ENCODE measurements around the gene VPS26B.
A peak's percentile ranks its signal among the peaks of the same experiment; 100 is the strongest.
"Not testable (repeated sequence)": the region's sequence is repeated elsewhere in the genome, so short reads cannot be mapped to it uniquely, and the experiment has no call there.

VPS26B gene

DNA sequence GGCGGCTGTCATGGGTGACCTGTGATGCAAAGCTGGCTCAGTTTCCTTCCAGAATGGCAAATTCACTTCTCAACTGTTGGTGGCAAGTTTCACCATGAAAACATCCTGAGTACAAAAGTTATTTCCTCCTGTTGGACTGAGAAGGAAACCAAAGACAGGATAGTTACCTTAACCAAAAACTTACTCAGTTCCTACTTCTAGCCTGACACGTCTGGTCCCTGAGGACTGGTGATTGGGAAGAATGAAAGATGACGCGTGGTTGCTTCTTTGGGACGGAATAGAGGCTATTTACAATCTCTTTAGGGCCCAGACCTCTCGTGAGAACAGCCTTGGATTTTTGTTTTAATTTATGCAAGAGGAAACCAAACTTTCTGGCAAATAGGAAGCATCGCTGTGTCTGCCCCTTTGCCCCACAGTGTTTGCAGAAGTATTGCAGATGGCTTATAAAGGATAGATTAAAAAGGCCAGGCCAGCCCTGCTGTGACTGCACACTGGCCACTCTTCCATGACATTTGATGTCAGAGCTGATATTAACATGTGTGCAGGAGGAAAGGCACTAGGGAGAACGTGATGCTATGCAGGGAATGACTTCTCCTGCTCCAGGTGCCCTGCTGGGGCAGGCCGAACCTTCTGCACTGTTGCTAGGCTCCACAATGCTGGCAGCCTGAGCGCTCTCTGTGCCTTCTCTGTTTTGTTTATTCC, 7.6 kb downstream of the VPS26B start:
- DNase-seq, result no peak

DNA sequence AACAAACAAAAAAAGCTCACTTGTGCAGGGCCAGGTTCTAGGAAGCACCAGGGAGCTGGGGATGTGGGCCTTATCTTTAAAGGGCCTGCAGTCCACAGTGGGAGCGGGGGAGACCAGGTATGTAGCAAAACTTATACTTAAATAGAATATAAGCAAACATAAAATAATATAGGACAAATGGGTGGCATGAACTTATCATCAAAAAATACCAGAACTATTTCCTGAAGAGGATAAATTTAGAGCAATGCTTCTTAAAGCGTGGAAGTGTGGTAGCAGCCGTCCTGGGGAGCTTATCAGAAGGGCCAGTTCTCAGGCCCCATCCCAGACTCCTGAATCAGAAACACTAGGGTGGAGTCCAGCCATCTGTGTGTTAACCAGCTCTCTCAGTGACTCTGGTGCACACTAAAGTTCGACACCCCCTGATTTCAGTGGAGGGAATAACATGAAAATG, 9.3 kb downstream of the VPS26B start:
- no peak for DNase-seq

DNA sequence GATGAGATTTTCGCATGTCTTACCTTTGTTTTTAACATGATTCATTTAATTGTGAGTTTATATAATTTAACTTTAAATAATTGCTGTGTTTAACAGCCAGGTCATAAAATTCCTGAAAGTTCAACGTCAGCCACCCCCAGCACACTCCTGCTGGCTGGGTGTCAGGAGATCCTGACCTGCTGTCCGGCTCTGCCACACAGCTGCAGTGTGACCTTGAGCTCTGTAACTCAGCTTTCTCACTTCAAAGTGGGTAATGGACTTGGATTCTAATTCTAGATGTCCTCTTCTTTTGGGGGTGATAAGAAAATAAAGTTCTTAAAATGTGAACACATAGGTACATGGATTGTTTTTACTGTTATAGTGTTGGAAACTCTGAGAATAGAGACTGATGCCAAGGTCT, 10.9 kb downstream of the VPS26B start:
- no peak for DNase-seq

DNA sequence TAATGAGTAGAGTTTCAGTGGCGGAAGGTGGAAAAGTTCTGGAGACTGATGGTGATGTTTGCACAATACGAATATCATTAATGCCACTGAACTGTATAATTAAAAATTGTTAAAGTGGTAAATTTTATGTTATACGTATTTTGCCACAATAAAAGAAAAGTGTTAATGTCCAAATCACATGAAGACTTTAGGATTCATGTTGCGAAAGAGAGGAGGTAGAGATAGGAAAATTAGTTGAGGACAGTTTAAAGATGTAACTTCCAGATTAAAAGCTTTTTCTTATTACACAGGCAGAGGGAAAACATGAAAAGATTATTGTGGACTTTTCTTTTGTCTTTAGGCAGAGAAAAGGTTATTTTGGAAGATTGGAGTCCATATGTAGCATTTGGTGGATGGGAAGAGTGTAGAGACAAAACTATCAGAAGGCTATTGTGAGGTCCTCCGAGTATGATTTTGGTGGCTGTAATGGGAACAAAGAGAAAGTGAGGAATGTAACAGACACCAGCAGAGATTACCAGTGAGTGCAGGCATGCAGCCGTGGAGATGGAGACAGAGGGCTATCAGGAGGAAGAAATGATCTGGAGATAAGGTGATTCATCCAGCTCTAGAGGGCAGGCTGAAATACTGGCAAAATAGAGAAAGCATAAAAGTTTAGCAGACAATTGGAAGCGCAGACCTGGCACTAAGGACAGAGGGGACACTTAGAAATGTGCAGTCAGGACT, 12.5 kb downstream of the VPS26B start:
- DNase-seq, result no peak

DNA sequence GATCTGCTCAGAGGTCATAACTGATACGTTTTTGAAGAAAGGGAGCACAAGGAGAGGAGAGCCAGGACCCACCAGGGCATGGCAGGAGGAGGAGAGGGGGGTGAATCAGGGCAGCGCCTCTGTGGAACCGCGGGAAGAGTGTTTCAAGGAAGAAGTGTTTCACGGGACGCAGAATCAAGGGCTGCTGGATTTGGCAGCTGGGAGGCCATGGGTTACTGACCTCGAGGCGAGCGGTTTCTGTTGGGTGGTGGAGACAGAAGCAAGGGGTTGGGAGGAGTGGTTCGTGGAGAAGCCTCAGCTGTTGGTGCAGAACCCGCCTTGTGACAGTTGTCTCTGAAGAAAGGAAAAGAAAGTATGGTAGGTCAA, 13.1 kb downstream of the VPS26B start:
- no peak for DNase-seq

DNA sequence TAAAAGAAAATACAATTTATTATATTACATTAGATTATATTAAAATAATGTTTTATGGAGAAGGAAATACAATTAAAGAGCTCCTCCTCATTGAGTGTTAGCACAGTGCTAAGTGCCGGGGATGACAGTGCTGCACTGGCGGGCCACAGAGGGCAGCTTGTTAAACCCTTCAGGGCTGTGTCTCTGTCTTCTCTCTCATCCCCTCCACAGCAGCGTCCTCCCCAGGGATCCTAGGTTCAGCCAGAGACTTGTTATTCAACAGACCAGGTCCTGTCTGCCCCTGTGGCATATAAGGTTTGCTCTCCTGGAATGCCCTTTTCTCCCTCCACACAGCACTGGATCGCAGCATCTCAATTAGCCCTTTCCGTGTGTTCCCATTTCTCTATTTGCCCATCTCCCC, 14.5 kb downstream of the VPS26B start:
- no peak for DNase-seq

DNA sequence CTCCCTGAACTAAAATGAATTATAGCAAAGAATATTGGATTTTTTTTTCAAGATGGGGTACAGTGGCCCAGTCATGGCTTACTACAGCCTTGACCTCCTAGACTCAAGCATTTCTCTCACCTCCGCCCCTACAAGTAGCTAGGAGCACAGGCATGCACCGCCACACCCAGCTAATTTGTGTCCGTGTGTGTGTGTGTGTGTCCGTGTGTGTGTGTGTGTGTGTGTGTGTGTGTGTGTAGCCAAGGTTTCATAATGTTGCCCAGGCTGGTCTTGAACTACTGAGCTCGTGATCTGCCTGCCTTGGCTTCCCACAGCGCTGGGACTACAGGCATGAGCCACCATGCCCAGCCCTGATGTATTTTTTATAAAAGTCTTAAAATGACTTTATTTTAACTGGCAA, 16.1 kb downstream of the VPS26B start:
- no peak for DNase-seq

DNA sequence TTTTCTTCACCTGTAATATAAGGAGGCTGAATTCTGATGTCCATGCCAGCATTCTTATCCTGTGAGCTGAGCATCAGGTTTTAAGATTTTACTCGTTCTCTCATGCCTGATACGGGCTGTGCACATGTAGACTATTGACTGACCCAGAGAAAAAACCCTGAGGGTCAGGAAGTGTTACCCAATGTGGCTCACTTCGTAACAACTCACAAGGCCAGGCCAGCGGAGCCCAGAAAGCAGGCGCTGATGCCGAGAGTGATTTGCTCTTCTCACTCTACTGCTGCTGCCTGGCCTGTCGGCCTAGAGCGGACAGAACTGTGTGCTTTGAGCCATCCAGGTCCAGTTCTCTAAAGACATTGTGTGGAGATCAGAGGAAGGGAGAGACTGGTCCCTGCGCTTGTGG, 17.9 kb downstream of the VPS26B start:
- DNase-seq, result no peak

DNA sequence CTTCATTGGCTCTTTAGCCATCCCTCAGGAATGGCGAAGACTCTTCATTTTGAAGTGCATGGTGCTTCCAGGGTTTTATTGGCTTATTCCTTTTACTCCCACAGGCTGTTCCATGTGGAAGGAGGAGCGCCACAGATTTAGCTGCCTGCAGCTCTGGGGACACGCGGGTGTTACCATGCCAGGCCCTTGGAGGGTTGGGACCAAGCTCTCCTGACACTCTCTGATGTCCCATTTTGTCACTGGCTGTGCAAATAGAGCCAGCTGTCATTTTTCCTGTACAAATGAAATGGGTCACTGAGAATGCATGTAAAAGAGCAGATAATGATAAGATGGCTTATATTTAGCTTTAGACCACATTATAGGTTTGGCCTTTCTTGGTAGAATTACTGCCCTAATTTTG, 19.4 kb downstream of the VPS26B start:
- DNase-seq, result no peak

DNA sequence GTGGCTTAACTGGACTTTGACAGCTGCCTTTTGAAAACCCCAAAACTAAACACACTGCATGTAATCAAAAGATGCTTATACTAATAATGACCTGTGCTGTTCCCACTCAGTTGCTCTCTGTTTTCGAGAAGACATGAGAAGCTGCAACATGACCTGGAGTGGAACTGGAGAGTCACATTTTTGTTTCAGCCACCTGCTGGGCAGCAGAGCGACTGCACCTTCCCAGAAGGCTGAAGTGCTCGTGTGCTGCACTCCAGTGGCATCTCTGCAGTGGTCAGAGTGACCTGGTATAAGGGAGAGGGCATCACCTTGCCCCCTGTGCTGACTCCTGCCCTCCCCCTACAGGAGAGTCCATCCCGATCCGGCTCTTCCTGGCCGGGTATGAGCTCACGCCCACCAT, 20.1 kb downstream of the VPS26B start:
- DNase-seq, result no peak

DNA sequence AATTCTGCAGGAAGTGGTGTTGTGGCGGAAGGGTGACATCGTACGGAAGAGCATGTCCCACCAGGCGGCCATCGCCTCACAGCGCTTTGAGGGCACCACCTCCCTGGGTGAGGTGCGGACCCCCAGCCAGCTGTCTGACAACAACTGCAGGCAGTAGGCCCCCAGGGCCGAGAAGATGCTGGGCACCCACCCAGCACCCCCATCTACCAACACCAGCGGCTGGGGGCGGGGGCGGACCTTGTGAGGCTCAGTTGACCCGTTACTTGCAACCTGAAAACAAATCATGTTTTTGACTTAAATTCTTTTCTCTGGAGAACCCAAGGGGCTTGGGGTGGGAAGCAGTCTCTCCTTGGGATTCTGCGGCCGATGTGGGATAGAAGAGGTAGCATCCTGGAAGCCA, 21.0 kb downstream of the VPS26B start:
- no peak for DNase-seq

DNA sequence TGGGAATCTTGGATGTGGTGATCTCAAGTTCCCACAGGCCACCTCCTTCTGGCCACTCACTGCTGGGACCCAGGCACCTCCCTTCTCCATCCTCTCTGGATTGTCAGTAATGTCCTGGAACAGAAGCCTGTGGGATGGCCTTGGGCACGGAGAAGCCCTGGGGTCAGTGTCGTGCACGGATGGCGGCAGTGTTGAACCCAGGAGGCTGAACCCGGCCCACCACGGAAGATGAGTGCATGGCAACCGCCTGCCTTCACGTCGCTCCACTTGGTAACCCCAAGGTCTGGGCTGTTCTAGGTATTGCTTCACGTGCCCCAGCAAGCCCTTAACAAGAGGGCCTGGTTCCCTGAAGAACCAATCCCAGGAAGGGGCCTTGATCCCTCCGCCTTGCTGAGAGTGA, 21.6 kb downstream of the VPS26B start:
- DNase-seq, result no peak

DNA sequence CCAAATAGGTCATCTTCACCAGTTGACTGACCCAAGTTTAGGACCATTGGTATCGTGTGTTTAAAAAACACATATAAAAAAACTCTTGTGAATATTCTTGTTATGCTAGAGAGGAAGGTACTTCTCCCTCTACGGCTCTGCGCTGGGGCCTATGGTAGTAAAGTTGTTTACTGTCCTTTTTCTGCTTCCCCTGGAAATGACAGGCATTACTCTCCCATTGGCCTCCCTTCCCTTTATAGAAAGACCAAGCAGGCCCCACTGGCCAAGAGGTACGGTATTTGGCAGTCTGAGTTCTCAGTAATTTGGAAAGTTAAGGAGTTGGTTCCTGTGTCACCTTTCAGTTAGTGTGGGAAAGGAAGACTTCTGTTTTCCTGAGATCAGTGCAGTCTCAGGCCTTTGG, 22.2 kb downstream of the VPS26B start:
- no peak for DNase-seq

DNA sequence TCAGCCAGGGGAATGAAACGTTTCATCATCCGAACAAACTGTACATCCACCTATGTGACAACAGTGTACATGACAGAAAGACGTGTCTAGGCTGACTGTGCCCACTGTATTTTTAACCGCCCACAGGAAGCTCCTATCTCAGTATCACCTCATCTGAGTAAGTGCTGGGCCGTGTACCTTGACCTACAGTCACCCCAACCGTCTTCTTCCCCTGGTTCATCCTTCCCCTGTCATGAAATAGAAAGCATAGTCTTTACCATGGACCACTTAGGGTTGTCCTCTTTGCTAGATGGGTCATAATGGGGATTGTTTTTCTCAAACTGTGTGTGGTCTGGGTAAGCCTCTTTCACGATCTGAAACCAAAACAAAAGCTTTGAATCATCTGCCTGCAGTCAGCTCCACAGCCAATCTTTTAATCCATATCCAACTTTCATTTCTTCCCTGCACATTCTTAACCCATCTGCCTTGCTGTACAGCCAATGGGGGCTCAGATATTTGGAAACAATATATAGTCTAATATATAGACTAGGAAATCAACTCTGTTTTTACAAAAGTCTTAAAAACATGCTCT, 24.5 kb downstream of the VPS26B start:
- no peak for DNase-seq

DNA sequence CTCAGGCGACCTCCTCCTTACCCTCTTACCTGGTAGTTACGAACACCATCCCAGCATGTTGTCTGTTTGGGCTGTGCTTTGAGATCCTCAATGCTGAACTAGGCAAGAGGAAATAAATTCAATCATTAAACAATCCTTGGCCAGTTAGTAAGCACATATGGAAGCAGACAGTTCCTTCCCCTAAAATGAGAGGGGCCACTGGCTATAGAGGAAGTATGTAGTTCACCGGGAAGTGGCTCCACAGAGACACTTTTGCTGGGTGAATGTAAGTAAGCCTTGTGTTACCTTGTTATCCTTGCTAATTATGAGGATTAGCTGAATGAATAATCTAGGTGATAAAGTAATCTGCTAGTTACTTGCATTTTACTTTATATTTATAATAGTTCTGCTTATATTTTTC, 25.8 kb downstream of the VPS26B start:
- DNase-seq, result no peak

DNA sequence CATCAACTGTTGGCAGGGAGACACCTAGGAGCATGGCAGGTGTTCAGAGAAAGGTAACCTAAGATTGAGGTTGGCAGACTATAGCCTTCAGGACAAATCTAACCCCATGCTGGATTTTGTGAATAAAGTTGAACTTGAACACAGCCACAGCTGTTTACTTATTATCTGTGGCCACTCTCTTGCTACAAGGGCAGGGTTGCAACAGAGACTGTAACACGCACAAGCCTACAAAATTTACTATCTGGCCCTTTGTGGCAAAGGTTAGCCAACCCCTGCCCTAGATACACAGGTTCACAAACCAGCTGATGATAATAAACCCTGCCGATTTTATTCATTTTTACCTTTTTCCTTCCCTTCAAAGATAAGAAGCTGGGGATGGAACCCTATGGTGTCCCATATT, 26.2 kb downstream of the VPS26B start:
- DNase-seq, result no peak

DNA sequence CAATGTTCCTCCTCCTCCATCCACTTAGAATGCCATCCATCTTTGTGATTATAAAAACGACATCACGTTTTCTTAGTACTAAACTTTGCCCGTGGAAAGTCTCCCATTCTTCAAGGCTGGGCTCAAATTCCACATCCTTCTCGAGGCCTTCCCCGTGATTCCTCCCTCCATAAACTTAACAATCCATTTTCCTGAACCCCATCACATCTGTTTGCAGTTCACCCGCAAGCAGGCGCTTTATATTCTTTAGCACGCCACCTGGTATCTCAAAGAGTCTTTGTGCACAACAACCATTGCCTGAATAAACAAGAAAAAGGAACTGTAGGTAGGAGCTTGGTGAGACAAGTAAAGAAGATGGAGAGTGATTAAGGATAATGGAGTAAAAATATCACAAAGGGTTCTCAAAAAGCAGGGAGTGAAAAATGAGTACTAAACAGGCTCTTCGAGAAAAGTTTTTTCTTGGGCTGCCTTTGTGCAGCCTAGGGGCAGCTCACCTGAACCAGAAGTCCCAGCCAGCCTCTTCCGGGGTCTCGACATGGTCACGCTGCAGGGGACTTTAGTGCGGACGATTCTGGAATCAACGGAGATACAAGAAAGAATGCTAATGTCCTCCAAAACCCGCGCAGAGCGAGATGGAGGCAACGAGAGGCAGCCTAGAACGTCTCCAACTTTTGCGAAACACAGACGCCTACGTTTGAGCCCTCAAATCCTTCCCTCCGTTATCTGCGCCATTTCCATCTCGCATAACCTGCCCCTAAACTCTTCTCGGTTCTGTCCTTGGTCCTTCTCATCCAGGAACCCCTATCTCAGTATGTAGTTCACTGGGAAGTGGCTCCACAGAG, 28.1 kb downstream of the VPS26B start:
- peak in 7 of 56 donors; percentile 22 to 50 (median 45) for DNase-seq

DNA sequence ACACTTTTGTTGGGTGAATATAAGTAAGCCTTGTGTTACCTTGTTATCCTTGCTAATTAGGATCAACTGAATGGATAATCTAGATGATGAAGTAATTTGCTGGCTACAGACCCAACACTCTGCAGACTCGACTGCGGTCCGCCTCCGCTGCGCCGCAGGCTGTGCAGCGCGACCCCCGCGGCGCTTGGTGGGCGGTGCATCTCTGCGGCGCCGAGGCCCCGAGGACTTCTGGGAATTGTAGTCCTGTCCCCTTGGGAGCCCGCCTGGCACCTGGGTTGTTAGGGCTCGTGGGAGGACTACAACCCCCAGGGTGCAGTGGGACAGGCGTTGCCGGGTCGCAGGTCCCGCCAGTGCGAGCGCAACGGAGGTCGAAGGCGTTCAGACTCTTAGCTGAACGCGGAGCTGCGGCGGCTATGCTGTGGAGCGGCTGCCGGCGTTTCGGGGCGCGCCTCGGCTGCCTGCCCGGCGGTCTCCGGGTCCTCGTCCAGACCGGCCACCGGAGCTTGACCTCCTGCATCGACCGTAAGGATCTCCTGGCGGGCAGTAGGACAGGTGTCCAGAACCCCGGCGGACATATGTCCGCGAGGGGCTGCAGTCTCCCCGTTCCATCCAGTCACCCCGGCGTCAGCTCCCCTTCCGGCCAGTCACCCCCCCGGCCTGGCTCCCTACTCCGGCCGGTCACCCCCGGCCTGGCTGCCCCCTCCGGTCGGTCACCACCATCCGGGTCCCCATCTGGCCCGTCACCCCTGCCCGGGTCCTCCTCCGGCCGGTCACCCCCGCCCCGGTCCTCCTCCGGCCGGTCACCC, 28.9 kb downstream of the VPS26B start, which contains the start of the genes ACAD8 and THYN1:
Gene ACAD8, plus strand, starts transcription at position 381 of the 806 bp plus-strand sequence. Its CDS starts 33 bp downstream, at position 414.
Gene THYN1, minus strand, starts transcription at position 165 of the 806 bp plus-strand sequence. CDS start 470 bp downstream, outside the sequence.
- DNase-seq, result peak; percentile 59 to 99 (median 95)

DNA sequence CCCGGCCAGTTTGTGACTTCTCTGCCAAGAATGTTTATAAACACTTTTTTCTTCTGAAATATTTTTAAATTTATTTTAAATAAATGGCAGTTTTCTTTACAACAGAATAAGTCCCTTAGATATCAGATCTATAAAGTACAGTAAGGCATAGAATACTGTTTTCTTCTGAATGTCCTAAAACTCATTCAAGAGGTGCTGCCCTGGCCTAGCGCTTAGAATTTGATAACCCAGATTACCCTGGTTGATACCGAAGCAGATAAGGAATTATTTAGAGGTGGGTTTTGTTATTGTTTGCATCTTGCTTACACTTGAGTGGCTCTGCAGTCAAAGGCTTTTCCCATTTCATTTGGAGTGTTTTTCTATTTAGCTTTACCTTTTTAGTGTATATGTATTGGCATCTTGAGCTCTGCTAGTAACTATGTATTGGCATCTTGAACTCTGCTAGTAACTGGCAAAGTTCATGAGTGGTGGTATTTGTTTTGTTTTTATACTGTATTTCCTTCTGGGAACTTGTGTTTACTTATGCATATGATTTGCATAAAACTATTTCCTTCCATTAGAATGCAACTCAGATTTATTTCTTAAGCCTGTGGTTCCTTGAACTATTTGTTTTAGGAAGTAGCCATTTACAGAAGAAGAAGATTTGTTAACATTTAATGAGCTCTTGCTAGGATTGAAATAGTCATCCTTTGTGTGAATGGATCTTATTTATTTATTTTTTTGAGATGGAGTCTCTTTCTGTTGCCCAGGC, 30.1 kb downstream of the VPS26B start:
- DNase-seq, result no peak

DNA sequence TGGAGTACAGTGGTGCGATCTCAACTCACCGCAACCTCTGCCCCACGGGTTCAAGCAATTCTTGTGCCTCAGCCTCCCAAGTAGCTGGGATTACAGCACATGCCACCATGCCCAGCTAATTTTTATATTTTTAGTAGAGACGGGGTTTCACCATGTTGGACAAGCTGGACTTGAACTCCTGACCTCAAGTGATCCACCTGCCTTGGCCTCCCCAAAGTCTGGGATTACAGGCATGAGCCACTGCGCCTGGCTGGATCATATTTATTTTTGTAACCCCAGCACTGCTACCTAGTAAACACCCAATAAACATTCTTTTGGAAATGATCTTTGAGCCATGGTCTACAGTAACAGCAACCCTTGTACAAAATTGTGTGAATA, 30.7 kb downstream of the VPS26B start:
- not testable (repeated sequence) for DNase-seq
